Glutamatergic neuron (in vitro differentiated cells): ENCODE results near the gene WFS1. TPM values are rescaled to one million over a fixed set of nuclear protein-coding genes. Genes with fewer than 3 reads are reported as not detected.

Experiments used
- DNase-seq: peaks from one replicate; pipeline ENCODE4 v3.0.0; 2022
- H3K27ac Mint-ChIP-seq: one replicate; pipeline ENCODE4 v1.8.0; 2020; ENCODE audit warnings: mild to moderate bottlenecking, mixed read lengths, inconsistent platforms; ENCODE audit not compliant: unreplicated experiment
- H3K27me3 Mint-ChIP-seq: one replicate; pipeline ENCODE4 v1.8.0; 2020; ENCODE audit warnings: mild to moderate bottlenecking, moderate library complexity, mixed read lengths, inconsistent platforms; ENCODE audit not compliant: unreplicated experiment
- H3K36me3 Mint-ChIP-seq: one replicate; pipeline ENCODE4 v1.8.0; 2020; ENCODE audit warnings: mild to moderate bottlenecking, mixed read lengths, inconsistent platforms; ENCODE audit not compliant: unreplicated experiment
- H3K4me1 Mint-ChIP-seq: one replicate; pipeline ENCODE4 v1.8.0; 2020; ENCODE audit warnings: mild to moderate bottlenecking, low read depth, mixed read lengths, inconsistent platforms; ENCODE audit not compliant: unreplicated experiment
- H3K4me3 Mint-ChIP-seq: one replicate; pipeline ENCODE4 v1.8.0; 2020; ENCODE audit warnings: mild to moderate bottlenecking, mixed read lengths, inconsistent platforms; ENCODE audit not compliant: unreplicated experiment
- H3K9me3 Mint-ChIP-seq: one replicate; pipeline ENCODE4 v1.8.0; 2020; ENCODE audit warnings: mild to moderate bottlenecking, moderate library complexity, mixed read lengths, inconsistent platforms; ENCODE audit not compliant: unreplicated experiment
- long read RNA-seq: library from polyadenylated mRNA; unstranded; transcript quantifications from one replicate; pipeline ENCODE4 v2.0.0, GENCODE V29; 2020; ENCODE audit not compliant: unreplicated experiment
- total RNA-seq: library from RNA; stranded (reverse); fragmentation: NEBNext Ultra II Directional; extraction: Animal tissue kit (Norgen Biotek cat#: 25700); gene quantifications from one replicate; pipeline ENCODE4 v1.2.1, GENCODE V29; 2021; ENCODE audit not compliant: unreplicated experiment
- TF ChIP-seq, protein P1 (sequence below): fragments of 200-600 bp; sonication (generic); IDR thresholded peaks from one replicate; pipeline ENCODE4 v1.5.0; 2021; ENCODE audit not compliant: partially characterized antibody, unreplicated experiment

Gene WFS1, protein sequence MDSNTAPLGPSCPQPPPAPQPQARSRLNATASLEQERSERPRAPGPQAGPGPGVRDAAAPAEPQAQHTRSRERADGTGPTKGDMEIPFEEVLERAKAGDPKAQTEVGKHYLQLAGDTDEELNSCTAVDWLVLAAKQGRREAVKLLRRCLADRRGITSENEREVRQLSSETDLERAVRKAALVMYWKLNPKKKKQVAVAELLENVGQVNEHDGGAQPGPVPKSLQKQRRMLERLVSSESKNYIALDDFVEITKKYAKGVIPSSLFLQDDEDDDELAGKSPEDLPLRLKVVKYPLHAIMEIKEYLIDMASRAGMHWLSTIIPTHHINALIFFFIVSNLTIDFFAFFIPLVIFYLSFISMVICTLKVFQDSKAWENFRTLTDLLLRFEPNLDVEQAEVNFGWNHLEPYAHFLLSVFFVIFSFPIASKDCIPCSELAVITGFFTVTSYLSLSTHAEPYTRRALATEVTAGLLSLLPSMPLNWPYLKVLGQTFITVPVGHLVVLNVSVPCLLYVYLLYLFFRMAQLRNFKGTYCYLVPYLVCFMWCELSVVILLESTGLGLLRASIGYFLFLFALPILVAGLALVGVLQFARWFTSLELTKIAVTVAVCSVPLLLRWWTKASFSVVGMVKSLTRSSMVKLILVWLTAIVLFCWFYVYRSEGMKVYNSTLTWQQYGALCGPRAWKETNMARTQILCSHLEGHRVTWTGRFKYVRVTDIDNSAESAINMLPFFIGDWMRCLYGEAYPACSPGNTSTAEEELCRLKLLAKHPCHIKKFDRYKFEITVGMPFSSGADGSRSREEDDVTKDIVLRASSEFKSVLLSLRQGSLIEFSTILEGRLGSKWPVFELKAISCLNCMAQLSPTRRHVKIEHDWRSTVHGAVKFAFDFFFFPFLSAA
- 30.4 TPM for total RNA-seq
- long read RNA-seq, transcript WFS1-201 (8 exons, 3,640 nt) = major isoform, 9 of 11 reads
- long read RNA-seq, partial matches to known transcripts = 0 of 11 reads
- long read RNA-seq, other reads (novel, unspliced or antisense) = 2 of 11 reads

DNA sequence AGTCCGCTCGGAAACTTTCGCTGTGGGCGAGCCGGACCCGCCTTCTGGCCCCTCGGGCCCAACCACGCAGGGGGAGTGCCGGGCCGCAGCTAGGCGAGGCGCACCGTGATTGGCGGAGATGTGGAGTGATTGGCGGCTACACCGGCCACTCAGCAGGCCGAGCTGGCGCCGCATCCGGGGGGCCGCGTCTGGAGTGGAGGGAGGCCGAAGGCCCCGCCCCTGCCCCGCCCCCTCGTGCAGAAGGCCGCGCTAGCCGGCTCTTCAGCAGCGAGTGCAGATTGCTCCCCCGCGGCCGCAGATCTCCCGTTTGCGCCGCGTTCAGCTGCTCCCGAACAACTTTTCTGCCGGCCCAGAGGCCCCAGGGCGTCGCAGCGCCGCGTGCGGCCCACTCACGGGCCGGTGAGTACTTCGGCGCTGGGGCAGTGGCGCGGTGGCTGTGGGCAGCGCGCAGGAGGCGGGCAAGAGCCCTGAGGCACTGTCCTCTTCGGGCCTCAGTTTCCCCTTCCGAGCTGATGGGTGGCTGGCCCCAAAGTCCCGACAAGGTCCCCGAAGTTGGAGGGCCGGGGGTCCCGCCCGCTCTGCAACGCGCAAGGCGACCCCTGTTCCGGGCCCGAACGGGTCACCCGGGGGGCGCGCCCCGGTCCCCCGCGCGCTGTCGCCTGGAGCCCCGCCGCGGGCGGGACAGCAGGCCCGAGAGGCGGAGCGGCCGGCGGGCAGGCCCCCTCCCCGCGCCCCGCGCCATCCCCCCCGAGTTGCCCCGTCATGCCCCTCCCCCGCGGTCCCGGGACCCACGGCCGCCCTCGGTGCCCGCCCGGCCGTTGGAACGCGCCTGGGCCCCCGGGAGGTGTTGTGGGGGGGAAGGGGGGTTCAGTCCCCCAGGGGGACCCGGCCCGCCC, at the start of gene WFS1:
WFS1 (plus strand) TSS at position 235 of the 896 bp plus-strand sequence. CDS start 7,606 bp downstream, outside the sequence.
- no peaks in the 10 kb centered on the region for H3K36me3 Mint-ChIP-seq
- peaks cover 30% of the 10 kb centered on the region for H3K4me1 Mint-ChIP-seq
- TF ChIP-seq, protein P1, sequence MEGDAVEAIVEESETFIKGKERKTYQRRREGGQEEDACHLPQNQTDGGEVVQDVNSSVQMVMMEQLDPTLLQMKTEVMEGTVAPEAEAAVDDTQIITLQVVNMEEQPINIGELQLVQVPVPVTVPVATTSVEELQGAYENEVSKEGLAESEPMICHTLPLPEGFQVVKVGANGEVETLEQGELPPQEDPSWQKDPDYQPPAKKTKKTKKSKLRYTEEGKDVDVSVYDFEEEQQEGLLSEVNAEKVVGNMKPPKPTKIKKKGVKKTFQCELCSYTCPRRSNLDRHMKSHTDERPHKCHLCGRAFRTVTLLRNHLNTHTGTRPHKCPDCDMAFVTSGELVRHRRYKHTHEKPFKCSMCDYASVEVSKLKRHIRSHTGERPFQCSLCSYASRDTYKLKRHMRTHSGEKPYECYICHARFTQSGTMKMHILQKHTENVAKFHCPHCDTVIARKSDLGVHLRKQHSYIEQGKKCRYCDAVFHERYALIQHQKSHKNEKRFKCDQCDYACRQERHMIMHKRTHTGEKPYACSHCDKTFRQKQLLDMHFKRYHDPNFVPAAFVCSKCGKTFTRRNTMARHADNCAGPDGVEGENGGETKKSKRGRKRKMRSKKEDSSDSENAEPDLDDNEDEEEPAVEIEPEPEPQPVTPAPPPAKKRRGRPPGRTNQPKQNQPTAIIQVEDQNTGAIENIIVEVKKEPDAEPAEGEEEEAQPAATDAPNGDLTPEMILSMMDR = no peak
- peaks cover 4% of the 10 kb centered on the region for H3K27me3 Mint-ChIP-seq
- peak within 1 kb of the TSS; percentile 95 for H3K4me3 Mint-ChIP-seq
- H3K9me3 Mint-ChIP-seq = peaks cover 10% of the 10 kb centered on the region
- DNase-seq = peak; percentile 100
- H3K27ac Mint-ChIP-seq = peak within 1 kb of the TSS; percentile 48

DNA sequence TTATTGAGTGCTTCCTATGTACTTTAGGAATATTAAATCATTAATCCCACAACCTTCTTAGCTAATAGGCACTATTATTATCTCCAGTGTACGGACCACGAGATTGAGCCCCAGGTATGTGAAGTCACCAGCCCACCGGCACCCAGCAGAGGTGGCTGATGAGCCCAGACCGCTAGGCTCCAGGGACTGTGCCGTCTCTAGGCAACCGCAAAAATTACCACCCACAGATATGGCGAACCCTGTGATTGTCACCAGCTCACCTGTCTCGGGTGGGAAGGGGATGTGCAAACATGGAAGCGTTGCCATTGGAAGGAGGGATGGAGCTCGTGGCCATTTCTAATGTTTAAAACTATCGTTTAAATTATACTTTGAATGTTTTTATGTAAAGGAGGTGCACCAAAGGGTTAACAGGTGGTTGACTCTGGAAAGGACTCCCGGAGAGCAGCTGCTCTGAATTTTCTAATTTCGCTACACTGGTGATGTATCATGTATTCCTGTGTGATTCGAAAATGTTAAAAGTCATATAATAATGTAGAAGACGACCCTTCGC, 48.3 kb upstream of the WFS1 start:
- H3K27me3 Mint-ChIP-seq = peaks cover 2% of the 10 kb centered on the region
- H3K4me3 Mint-ChIP-seq = peak overlapping the region; percentile 86
- TF ChIP-seq, protein P1 = no peak
- H3K4me1 Mint-ChIP-seq = peaks cover 1% of the 10 kb centered on the region
- H3K9me3 Mint-ChIP-seq = peaks cover 5% of the 10 kb centered on the region
- no peak overlapping the region for H3K27ac Mint-ChIP-seq
- no peak for DNase-seq
- H3K36me3 Mint-ChIP-seq = peaks cover 4% of the 10 kb centered on the region

DNA sequence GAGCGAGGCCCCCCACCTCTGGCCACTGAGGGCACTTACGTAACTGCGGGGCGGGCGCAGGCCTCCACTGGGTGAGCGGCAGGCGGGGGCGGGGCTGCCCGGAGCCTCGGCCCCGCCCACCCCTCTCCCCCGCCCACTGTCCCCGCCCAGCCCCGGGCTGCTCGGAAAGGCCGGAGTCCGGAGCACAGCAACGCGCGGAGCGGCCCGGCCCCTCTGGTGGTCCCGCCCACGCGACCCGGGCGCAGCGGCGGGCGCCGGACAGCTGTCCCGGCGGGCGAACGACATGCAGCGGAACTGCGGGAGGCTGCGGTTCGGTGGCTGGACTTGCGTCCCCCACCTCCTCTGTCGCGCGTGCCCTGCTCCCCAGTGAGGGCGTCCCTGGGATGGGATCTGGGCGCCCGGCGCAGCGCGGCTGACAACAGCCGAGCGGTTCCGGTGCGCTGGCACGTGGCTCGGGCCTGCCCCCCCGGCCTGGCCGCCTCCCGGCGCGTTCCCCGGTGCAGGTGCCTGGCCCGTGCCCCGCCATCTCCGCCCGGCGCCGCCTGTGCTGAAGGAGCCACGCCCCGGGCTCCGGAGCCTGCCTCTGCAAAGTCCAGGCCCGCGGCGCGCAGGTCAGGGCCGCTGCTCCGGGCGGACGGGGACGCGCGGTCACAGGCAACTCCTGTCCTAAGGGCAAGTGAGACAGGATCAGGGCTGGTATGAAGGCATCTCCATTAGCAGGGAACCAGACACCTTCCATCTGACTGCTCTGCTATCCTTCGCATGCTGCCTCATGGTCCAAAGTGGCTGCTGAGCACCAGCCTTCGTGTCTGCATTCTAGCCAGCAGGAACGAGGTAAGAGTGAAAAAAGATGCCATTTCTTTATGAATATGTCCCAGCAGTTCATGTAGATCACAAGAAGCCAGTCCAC, 47.5 kb upstream of the WFS1 start:
- H3K27me3 Mint-ChIP-seq = peaks cover 2% of the 10 kb centered on the region
- DNase-seq = peak; percentile 85

More for the DNA sequence above, 47.5 kb upstream of the WFS1 start:
- Mint-ChIP-seq H3K27ac (no peak overlapping the region), H3K36me3 (no peaks in the 10 kb centered on the region), H3K4me1 (peaks cover 1% of the 10 kb centered on the region), H3K4me3 (peak overlapping the region; percentile 86), H3K9me3 (peaks cover 5% of the 10 kb centered on the region)
- TF ChIP-seq, protein P1 = no peak
